ENCODE results near the gene SLC4A2.

Gene SLC4A2

GRCh38 chr7:151046603-151047573 lies 12.5 kb upstream of the SLC4A2 start:
- DNase-seq = peak; percentile 69

GRCh38 chr7:151047976-151048815 lies 11.2 kb upstream of the SLC4A2 start, which contains the start of gene ASIC3:
Gene ASIC3, plus strand, starts transcription at chr7:151048531. Its CDS starts 355 bp downstream, at chr7:151048886.
- no peak for DNase-seq

GRCh38 chr7:151048911-151049463 lies 10.4 kb upstream of the SLC4A2 start:
- no peak for DNase-seq

GRCh38 chr7:151051108-151051507 lies 8.3 kb upstream of the SLC4A2 start:
- peak; percentile 59 for DNase-seq

- no peak for DNase-seq
Measured at GRCh38 chr7:151053096-151053495, 6.3 kb upstream of the SLC4A2 start.

GRCh38 chr7:151053751-151054150 lies 5.6 kb upstream of the SLC4A2 start:
- no peak for DNase-seq

GRCh38 chr7:151056283-151056665 lies 3.1 kb upstream of the SLC4A2 start:
- no peak for DNase-seq

GRCh38 chr7:151056666-151057505 lies 2.5 kb upstream of the SLC4A2 start:
- DNase-seq = no peak

- DNase-seq = no peak
Measured at GRCh38 chr7:151057506-151057988, 1.8 kb upstream of the SLC4A2 start, which contains the start of gene CDK5. Gene CDK5, minus strand, starts transcription at chr7:151057897. Its CDS starts 49 bp downstream, at chr7:151057848.

GRCh38 chr7:151057989-151058780 lies 1.2 kb upstream of the SLC4A2 start:
- peak; percentile 99 for DNase-seq

GRCh38 chr7:151058781-151059366 lies 515 bp upstream of the SLC4A2 start:
- DNase-seq = peak; percentile 62

- DNase-seq = no peak
Measured at GRCh38 chr7:151060113-151060415, 675 bp downstream of the SLC4A2 start.

GRCh38 chr7:151060416-151061212 lies 1.2 kb downstream of the SLC4A2 start:
- DNase-seq = peak; percentile 72

- no peak for DNase-seq
Measured at GRCh38 chr7:151061213-151062110, 2.1 kb downstream of the SLC4A2 start.

GRCh38 chr7:151062111-151062398 lies 2.7 kb downstream of the SLC4A2 start:
- DNase-seq = no peak

GRCh38 chr7:151062399-151063211 lies 3.2 kb downstream of the SLC4A2 start:
- DNase-seq = no peak

GRCh38 chr7:151063212-151063561 lies 3.8 kb downstream of the SLC4A2 start:
- no peak for DNase-seq

GRCh38 chr7:151064454-151064853 lies 5.1 kb downstream of the SLC4A2 start:
- DNase-seq = no peak

Measured in hematopoietic multipotent progenitor cell treated with erythropoietin and hydrocortisone succinate and interleukin-3 and kit ligand, for 8 days (in vitro differentiated cells).